MM.1S (cell line): ENCODE results near the gene MYCT1.

ENCODE experiments used
- CTCF ChIP-seq: fragments of 300-600 bp; sonication (generic); IDR thresholded peaks from 2 replicates; pipeline ENCODE4 v1.5.1; 2016; ENCODE audit warnings: antibody characterized with exemption, low read length, mixed read lengths
- EZH2 ChIP-seq: fragments of 300-600 bp; sonication (generic); optimal IDR thresholded peaks from 2 replicates; pipeline ENCODE3; 2017; ENCODE audit warnings: low read depth, mild to moderate bottlenecking, antibody characterized with exemption, low read length, mixed read lengths
- EZH2phosphoT487 ChIP-seq: fragments of 300-600 bp; sonication (generic); IDR thresholded peaks from 2 replicates; pipeline ENCODE4 v1.6.1; 2018; ENCODE audit warnings: antibody characterized with exemption, low read length

GRCh38 chr6:152771061-152771687 lies 73.5 kb downstream of the MYCT1 start:
- TF ChIP-seq CTCF, result no peak
- no peak for TF ChIP-seq EZH2
- no peak for TF ChIP-seq EZH2phosphoT487
